Mesendoderm (in vitro differentiated cells): ENCODE data around the gene PTPN20.
"Not testable (repeated sequence)": the region's sequence is repeated elsewhere in the genome, so short reads cannot be mapped to it uniquely, and the experiment has no call there.

Source experiments
- DNase-seq: peaks from one replicate; pipeline ENCODE4 v3.0.0; 2013
- H2AK5ac ChIP-seq: 2 replicates; pipeline ENCODE4 v1.6.1; 2013; ENCODE audit warnings: low read length, inconsistent platforms
- H2BK120ac ChIP-seq: 2 replicates; pipeline ENCODE4 v1.6.1; 2013; ENCODE audit warnings: low read depth, mild to moderate bottlenecking, low read length, moderate library complexity, mixed read lengths
- H2BK15ac ChIP-seq: replicated peaks from 2 replicates; pipeline ENCODE4 v1.6.1; 2013; ENCODE audit warnings: low read depth, mild to moderate bottlenecking, moderate library complexity
- H2BK5ac ChIP-seq: 2 replicates; pipeline ENCODE4 v1.6.1; 2013; ENCODE audit warnings: low read length, inconsistent platforms
- H3K18ac ChIP-seq: 2 replicates; pipeline ENCODE4 v1.6.1; 2013; ENCODE audit warnings: mild to moderate bottlenecking, low read length, mixed read lengths
- H3K23ac ChIP-seq: one replicate; pipeline ENCODE4 v1.6.1; 2013; ENCODE audit warnings: low read length
- H3K27ac ChIP-seq: 2 replicates; pipeline ENCODE4 v1.5.1; 2013; ENCODE audit warnings: low read depth, mild to moderate bottlenecking, inconsistent platforms, low read length, moderate library complexity
- H3K27me3 ChIP-seq: 2 replicates; pipeline ENCODE4 v1.6.1; 2013; ENCODE audit warnings: low read length, control low read depth, mild to moderate bottlenecking, inconsistent platforms; ENCODE audit not compliant: insufficient read depth, poor library complexity
- H3K36me3 ChIP-seq: 2 replicates; pipeline ENCODE4 v1.6.1; 2013; ENCODE audit warnings: low read length, inconsistent platforms; ENCODE audit not compliant: control insufficient read depth, insufficient read depth
- H3K4ac ChIP-seq: one replicate; pipeline ENCODE4 v1.6.1; 2013; ENCODE audit warnings: low read depth, mild to moderate bottlenecking, low read length, moderate library complexity
- H3K4me1 ChIP-seq: 2 replicates; pipeline ENCODE4 v1.6.1; 2013; ENCODE audit warnings: low read depth, low read length, inconsistent platforms; ENCODE audit not compliant: control insufficient read depth
- H3K4me2 ChIP-seq: 2 replicates; pipeline ENCODE4 v1.6.1; 2013; ENCODE audit warnings: low read length
- H3K4me3 ChIP-seq: 2 replicates; pipeline ENCODE4 v1.5.1; 2013; ENCODE audit warnings: mild to moderate bottlenecking, low read length
- H3K56ac ChIP-seq: one replicate; pipeline ENCODE4 v1.6.1; 2013; ENCODE audit warnings: low read length
- H3K79me1 ChIP-seq: 2 replicates; pipeline ENCODE4 v1.6.1; 2013; ENCODE audit warnings: low read length, inconsistent platforms
- H3K79me2 ChIP-seq: 2 replicates; pipeline ENCODE4 v1.6.1; 2013; ENCODE audit warnings: mild to moderate bottlenecking, low read length; ENCODE audit not compliant: control insufficient read depth, insufficient read depth
- H3K9ac ChIP-seq: 2 replicates; pipeline ENCODE4 v1.6.1; 2013; ENCODE audit warnings: low read length, inconsistent platforms
- H4K5ac ChIP-seq: one replicate; pipeline ENCODE4 v1.6.1; 2013; ENCODE audit warnings: low read length
- H4K8ac ChIP-seq: one replicate; pipeline ENCODE4 v1.6.1; 2013; ENCODE audit warnings: low read depth, mild to moderate bottlenecking, control low read depth, low read length, moderate library complexity
- WGBS: extraction: QIAGEN DNeasy Blood & Tissue Kit; methylation state at CpG from one replicate; pipeline ENCODE4 v1.1.7; 2013; ENCODE audit warnings: low lambda C conversion rate, missing lambda C conversion rate; ENCODE audit not compliant: insufficient coverage; ENCODE audit errors: extremely low coverage; 5-methylcytosine and 5-hydroxymethylcytosine counted together

Gene PTPN20

DNA sequence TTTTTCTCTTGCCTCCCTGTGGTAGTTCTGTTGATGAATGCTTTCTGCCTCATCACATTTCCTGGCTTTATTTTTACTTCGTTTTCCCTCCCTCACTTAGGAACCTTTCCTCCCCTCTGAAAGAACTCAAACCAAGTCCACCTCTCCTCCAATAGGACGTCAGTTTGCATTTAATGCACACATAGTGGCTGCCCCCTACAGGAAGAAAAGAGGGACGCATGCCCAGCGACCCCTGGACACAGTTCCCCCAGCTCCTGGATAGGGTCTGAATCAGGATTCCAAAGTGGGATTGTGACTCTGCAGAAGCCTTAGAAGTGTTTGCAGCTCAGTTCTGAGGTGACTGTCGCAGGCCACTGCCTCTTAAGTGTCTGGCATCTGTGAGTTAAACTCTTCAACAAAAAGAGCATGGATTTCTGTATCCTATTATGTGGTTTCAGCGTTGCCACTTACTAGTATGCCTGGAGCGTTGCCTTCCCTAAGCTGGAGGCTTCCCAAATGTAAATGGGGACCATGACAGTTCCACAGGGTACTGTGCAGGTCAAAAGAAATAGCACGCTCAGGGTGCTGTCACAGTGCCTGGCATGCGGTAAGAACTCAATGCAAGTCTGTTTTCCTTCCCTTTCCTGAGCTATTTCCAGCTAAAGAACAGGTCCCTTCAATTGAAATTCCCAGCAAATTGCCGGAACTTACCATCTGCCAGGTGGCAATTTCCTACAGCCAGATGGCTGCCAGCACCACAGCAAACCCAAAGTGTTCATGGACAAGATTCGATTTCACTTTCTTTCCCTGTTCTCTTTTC lies 20.2 kb upstream of the PTPN20 start:
- H4K5ac ChIP-seq, H3K27me3 ChIP-seq, H2BK5ac ChIP-seq, H3K79me1 ChIP-seq, H2AK5ac ChIP-seq, DNase-seq, H3K4me3 ChIP-seq, H3K79me2 ChIP-seq, H3K4me1 ChIP-seq, H3K23ac ChIP-seq, H2BK120ac ChIP-seq, H3K36me3 ChIP-seq, H3K56ac ChIP-seq, H3K4me2 ChIP-seq, H3K9ac ChIP-seq, H3K18ac ChIP-seq, H3K4ac ChIP-seq, H2BK15ac ChIP-seq, H4K8ac ChIP-seq, H3K27ac ChIP-seq: not testable (repeated sequence)
- WGBS, result no CpG with 5 or more reads among the region's 11 CpGs

DNA sequence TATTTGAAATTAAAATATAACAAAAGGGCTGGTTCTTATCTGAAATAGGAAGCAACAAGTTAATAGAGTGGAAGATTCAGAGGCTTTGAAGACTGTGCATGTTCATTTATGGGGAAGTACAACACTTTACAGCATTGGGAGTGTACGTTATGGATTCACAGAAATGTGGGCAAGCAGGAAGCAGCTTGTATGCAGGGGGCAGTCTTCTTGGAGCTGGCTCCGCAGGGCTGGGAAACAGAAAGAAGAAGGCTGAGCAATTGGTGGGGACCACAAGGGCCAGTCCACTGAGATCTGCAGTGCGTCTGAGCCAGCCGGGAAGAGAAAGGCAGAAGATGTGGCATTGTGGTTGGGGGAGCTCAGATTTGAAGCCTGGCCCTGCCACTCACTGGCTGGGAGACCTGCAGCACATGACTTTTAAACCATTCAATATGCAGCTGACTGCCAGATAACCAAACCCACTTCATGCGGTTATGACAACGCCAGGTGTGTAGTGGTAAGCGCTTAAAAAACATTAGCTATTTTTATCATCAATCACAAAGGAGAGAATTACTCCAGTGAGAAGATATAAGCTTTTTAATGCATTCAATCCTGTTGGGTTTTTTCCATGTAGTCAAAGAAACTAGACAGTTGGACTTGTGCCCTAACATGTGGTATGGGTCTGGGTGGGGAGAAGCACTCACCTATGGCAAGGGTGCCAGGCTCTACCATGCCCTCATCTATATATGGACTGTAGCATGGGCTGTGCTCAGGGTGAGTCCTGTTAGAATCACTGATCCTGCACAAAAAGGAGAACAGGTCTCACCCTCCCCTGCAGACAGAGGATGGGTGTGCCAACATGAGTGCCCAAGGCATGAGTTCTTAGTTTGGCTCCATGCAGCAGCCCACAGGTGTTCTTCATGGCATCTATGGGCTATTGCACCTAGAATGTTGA lies 14.2 kb upstream of the PTPN20 start:
- not testable (repeated sequence) for H3K4ac ChIP-seq, H3K23ac ChIP-seq, H3K4me1 ChIP-seq, H4K5ac ChIP-seq, H3K4me3 ChIP-seq, H3K56ac ChIP-seq, H3K79me2 ChIP-seq, H3K9ac ChIP-seq, H3K36me3 ChIP-seq, H2BK5ac ChIP-seq, H2AK5ac ChIP-seq, DNase-seq, H3K27ac ChIP-seq, H3K79me1 ChIP-seq, H2BK120ac ChIP-seq, H2BK15ac ChIP-seq, H3K27me3 ChIP-seq, H3K18ac ChIP-seq, H4K8ac ChIP-seq, H3K4me2 ChIP-seq
- no CpG with 5 or more reads among the region's 7 CpGs for WGBS

DNA sequence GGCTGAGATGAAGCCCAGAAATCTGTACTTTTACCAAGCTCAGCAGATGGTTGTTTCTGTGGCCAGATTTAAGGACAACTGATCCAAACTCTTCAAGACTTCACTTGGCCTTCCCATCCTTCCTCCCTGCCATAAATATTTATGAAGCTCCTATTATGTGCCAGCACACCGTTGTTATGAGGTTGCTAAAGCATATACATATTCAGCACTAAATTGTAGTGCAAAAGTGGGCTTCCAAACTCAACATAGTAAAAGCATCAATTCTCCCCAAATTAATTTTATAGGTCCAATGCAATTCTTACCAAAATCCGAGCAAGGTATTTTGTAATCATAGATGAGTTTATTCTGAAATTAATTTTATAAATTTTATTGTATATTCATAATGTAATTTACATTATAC lies 10.0 kb upstream of the PTPN20 start:
- not testable (repeated sequence) for H3K79me1 ChIP-seq, H2BK15ac ChIP-seq, H3K4me1 ChIP-seq, H3K23ac ChIP-seq, H3K27me3 ChIP-seq, H4K8ac ChIP-seq, H2BK120ac ChIP-seq, H3K56ac ChIP-seq, H3K79me2 ChIP-seq, H3K9ac ChIP-seq, DNase-seq, H3K4ac ChIP-seq, H3K4me2 ChIP-seq, H3K4me3 ChIP-seq, H3K36me3 ChIP-seq, H4K5ac ChIP-seq, H3K27ac ChIP-seq, H3K18ac ChIP-seq, H2BK5ac ChIP-seq, H2AK5ac ChIP-seq
- whole genome bisulfite sequencing, result no CpG with 5 or more reads among the region's 2 CpGs

DNA sequence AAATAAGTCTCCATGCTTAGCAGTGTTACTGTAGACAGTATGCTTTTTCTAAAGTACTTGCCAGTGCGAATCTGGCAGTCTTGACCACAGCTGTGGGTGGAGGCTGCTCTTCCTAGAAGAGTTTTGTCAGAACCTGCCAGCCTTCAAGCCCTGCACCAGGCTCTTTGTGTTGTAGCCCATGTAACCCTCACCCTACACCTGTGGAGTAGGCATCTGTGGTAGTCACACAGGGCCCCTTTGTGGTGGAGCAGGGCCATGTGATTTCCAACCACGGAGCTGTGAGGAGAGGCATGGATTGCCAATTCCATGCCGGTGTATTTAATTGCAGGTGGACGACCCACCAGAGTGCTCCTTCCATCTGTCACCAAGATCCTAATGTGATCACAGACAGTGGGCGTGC lies 7.4 kb upstream of the PTPN20 start:
- not testable (repeated sequence) for H3K4me2 ChIP-seq, H3K4me1 ChIP-seq, H3K36me3 ChIP-seq, H2BK15ac ChIP-seq, H4K5ac ChIP-seq, H3K23ac ChIP-seq, H2BK120ac ChIP-seq, H3K79me2 ChIP-seq, H3K4ac ChIP-seq, H2AK5ac ChIP-seq, H3K18ac ChIP-seq, DNase-seq, H3K4me3 ChIP-seq, H3K79me1 ChIP-seq, H3K9ac ChIP-seq, H3K27ac ChIP-seq, H4K8ac ChIP-seq, H3K27me3 ChIP-seq, H3K56ac ChIP-seq, H2BK5ac ChIP-seq
- WGBS, result no CpG with 5 or more reads among the region's 5 CpGs

DNA sequence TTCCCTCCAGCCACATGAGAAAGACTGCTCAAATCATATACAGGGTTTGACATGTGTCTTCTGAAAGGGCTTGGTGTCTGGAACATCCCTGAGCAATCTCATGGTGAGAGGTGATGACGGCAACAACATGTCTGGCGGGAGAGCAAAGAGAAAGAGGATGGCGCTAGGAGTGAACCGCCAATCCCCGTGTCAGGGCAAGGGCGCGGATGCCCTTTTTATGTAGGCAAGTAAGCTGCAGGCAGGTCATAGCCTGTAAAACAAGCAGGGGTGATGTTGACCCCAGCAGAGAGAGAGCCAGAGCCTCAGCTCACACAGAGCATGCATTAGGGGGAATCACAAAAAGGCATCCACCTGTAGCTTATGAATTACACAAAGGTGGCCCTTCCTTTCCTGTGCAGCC lies 4.9 kb upstream of the PTPN20 start:
- not testable (repeated sequence) for H3K79me1 ChIP-seq, H4K8ac ChIP-seq, H3K9ac ChIP-seq, H2BK15ac ChIP-seq, H3K79me2 ChIP-seq, H3K18ac ChIP-seq, H2AK5ac ChIP-seq, H3K27ac ChIP-seq, H3K4ac ChIP-seq, H3K27me3 ChIP-seq, DNase-seq, H4K5ac ChIP-seq, H2BK5ac ChIP-seq, H3K4me2 ChIP-seq, H3K36me3 ChIP-seq, H2BK120ac ChIP-seq, H3K4me1 ChIP-seq, H3K56ac ChIP-seq, H3K4me3 ChIP-seq, H3K23ac ChIP-seq
- WGBS, result no CpG with 5 or more reads among the region's 7 CpGs
